Adrenal gland (tissue), 12 donors: ENCODE measurements around the gene SEZ6. TPM values are rescaled to one million over a fixed set of nuclear protein-coding genes. Genes with fewer than 3 reads are reported as not detected.

ENCODE experiments used
- DNase-seq, 7 donors: peaks; one replicate each; pipeline ENCODE4 v3.0.0-alpha.2; 2019 to 2020
- H3K27ac ChIP-seq, 5 donors: fragments of 200-600 bp; sonication (generic) in 4 of 5; 1 replicate in 3 of 5; 2 replicates in 2 of 5; pipeline versions ENCODE4 v1.5.1 to v1.8.0; 2016 to 2020; ENCODE audit warnings: mild to moderate bottlenecking in 1 of 5
- H3K27me3 ChIP-seq: fragments of 200-600 bp; 2 replicates; pipeline ENCODE4 v1.8.0; 2021
- H3K36me3 ChIP-seq, 2 donors: fragments of 200-600 bp; replicated peaks in 1 of 2; 1 replicate in 1 of 2; 2 replicates in 1 of 2; pipeline versions ENCODE4 v1.5.1 to v1.8.0; 2018 to 2022
- H3K4me1 ChIP-seq, 2 donors: fragments of 200-600 bp; replicated peaks in 1 of 2; 1 replicate in 1 of 2; 2 replicates in 1 of 2; pipeline versions ENCODE4 v1.5.1 to v1.8.0; 2018 to 2021
- H3K4me3 ChIP-seq, 4 donors: fragments of 200-600 bp; sonication (generic) in 3 of 4; one replicate each; pipeline ENCODE4 v1.5.1; 2016 to 2018
- H3K9me3 ChIP-seq, 3 donors: fragments of 200-600 bp; sonication (generic) in 1 of 3; replicated peaks in 1 of 3; 1 replicate in 2 of 3; 2 replicates in 1 of 3; pipeline versions ENCODE4 v1.5.1 to v1.8.0; 2016 to 2021
- CTCF ChIP-seq, 6 experiments: fragments of 450-650 bp in 4 of 6; fragments of 200-600 bp in 2 of 6; sonication (generic) in 1 of 6; IDR thresholded peaks; 1 replicate in 5 of 6; 2 replicates in 1 of 6; pipeline versions ENCODE4 v1.5.1 to v1.8.0; 2016 to 2021; ENCODE audit warnings: antibody characterized with exemption in 6 of 6, mild to moderate bottlenecking in 2 of 6, moderate library complexity in 1 of 6
- POLR2A ChIP-seq, 2 donors: fragments of 450-650 bp; IDR thresholded peaks; one replicate each; pipeline ENCODE4 v1.6.1; 2017; ENCODE audit warnings: antibody characterized with exemption in 2 of 2, mild to moderate bottlenecking in 2 of 2, moderate library complexity in 1 of 2
- whole genome bisulfite sequencing, 4 donors: extraction: QIAGEN DNeasy Blood & Tissue Kit in 2 of 4; methylation state at CpG; one replicate each; pipeline versions ENCODE4 v1.1.5 to v1.1.7; 2013 to 2017; 5-methylcytosine and 5-hydroxymethylcytosine counted together
- intact Hi-C, 2 donors: fragments of 100-400 bp; cut with DNase I; formaldehyde crosslinking; loops; one replicate each; pipeline versions ENCODE4 v1.14.1 to v1.15.0; 2022 to 2023
- polyA plus RNA-seq, 3 donors: library from polyadenylated mRNA; stranded (reverse); fragments of 200-250 nt in 2 of 3; fragments of 350-450 nt in 1 of 3; fragmentation: Illumina TruSeq in 1 of 3; extraction: RNeasy Lipid Tissue Mini Kit (QIAGEN cat#74804) in 1 of 3; gene quantifications; one replicate each; pipeline ENCODE4 v1.2.3, GENCODE V29; 2013 to 2014
- total RNA-seq, 9 donors: library from RNA; depleted of rRNA in 4 of 9; stranded (reverse); fragments of >200 nt in 4 of 9; fragments of 120-200 nt in 1 of 9; fragmentation: NEBNext Ultra II Directional in 1 of 9; extraction: Animal tissue kit (Norgen Biotek cat#: 25700) in 1 of 9; gene quantifications; one replicate each; pipeline versions ENCODE4 v1.1.0 to v1.2.4, GENCODE V29; 2013 to 2023
- donor health status: healthy with polysubstance abuse.
- donor health status: Bipolar disorder and iron deficiency.
- donor health status: DM: yes; HTN: yes; CAD: no.
- donor health status: DM: no; HTN: no; CAD: no.
- donor health status: DM: no; HTN: no; CAD: no.
- donor health status: DM: yes; HTN: yes; CAD: no.

Gene SEZ6
- total and polyA plus RNA-seq, 12 donors = 0.11 to 1.0 (median 0.33) TPM; not detected in 6

- no peak for DNase-seq
- H3K4me3 ChIP-seq = no peak overlapping the region
- no peaks in the 10 kb centered on the region for H3K9me3 ChIP-seq
- H3K27me3 ChIP-seq = no peaks in the 10 kb centered on the region
- peak overlapping the region in 1 of 5 donors; percentile 76 for H3K27ac ChIP-seq
- intact Hi-C loops = no loop called here
- WGBS, 4 donors = 75 to 93% (median 85%) methylated on average over 2 to 7 of the region's 7 CpGs
- TF ChIP-seq POLR2A (IDR thresholded peaks at IDR 0.05) = no peak
- TF ChIP-seq CTCF (IDR thresholded peaks at IDR 0.05) = no peak
- peaks cover 0 to 61% of the 10 kb centered on the region in 2 donors for H3K36me3 ChIP-seq
- peaks cover 8 to 34% of the 10 kb centered on the region in 2 donors for H3K4me1 ChIP-seq
Observed at GRCh38 chr17:28906706-28907438, 99.0 kb downstream of the SEZ6 start.

GRCh38 chr17:28906276-28906675 lies 99.6 kb downstream of the SEZ6 start:
- Histone ChIP-seq H3K27me3 (no peaks in the 10 kb centered on the region), H3K4me1 (peaks cover 8 to 40% of the 10 kb centered on the region in 2 donors), H3K36me3 (peaks cover 0 to 55% of the 10 kb centered on the region in 2 donors), H3K9me3 (no peaks in the 10 kb centered on the region), H3K4me3 (no peak overlapping the region), H3K27ac (no peak overlapping the region)
- intact Hi-C loops = no loop called here
- no peak for DNase-seq
- TF ChIP-seq CTCF (IDR thresholded peaks at IDR 0.05) (no peak), POLR2A (IDR thresholded peaks at IDR 0.05) (no peak)
- 75 to 83% (median 79%) methylated on average over 8 to 9 of the region's 9 CpGs for WGBS, 4 donors

Other genes with a start within 250 kb of the SEZ6 start
- gene FAM222B, start 163.2 kb downstream of the SEZ6 start, total RNA-seq = 10 to 100 TPM in 6 of 9 donors, 1 to 10 TPM in 3; 5.0 to 18.3 (median 14.8) TPM
- 10 to 100 TPM in 2 of 3 donors, 1 to 10 TPM in 1; 4.9 to 16.4 (median 10.6) TPM for gene FAM222B, start 163.2 kb downstream of the SEZ6 start, polyA plus RNA-seq
- 10 to 100 TPM; 42.8 to 62.1 (median 51.7) TPM for gene ERAL1, start 151.0 kb downstream of the SEZ6 start, total RNA-seq
- gene ERAL1, start 151.0 kb downstream of the SEZ6 start, polyA plus RNA-seq = 10 to 100 TPM; 44.0 to 80.8 (median 60.9) TPM
- 100 to 1,000 TPM in 2 of 9 donors, 10 to 100 TPM in 7; 23.8 to 193 (median 85.3) TPM for gene FLOT2, start 108.3 kb downstream of the SEZ6 start, total RNA-seq
- 10 to 100 TPM; 36.8 to 43.3 (median 43.1) TPM for gene FLOT2, start 108.3 kb downstream of the SEZ6 start, polyA plus RNA-seq
- 10 to 100 TPM in 8 of 9 donors, 1 to 10 TPM in 1; 4.4 to 23.5 (median 14.9) TPM for gene DHRS13, start 103.0 kb downstream of the SEZ6 start, total RNA-seq
- gene DHRS13, start 103.0 kb downstream of the SEZ6 start, polyA plus RNA-seq = 10 to 100 TPM in 2 of 3 donors, 1 to 10 TPM in 1; 8.9 to 15.4 (median 10.5) TPM
- 10 to 100 TPM; 14.4 to 47.9 (median 31.4) TPM for gene PHF12, start 54.5 kb downstream of the SEZ6 start, total RNA-seq
- 10 to 100 TPM; 16.2 to 22.7 (median 18.7) TPM for gene PHF12, start 54.5 kb downstream of the SEZ6 start, polyA plus RNA-seq
- 1 to 10 TPM in 7 of 9 donors, under 1 TPM in 2; 0.47 to 2.2 (median 1.4) TPM for gene PIPOX, start 37.1 kb upstream of the SEZ6 start, total RNA-seq
- under 1 TPM; 0.34 to 0.97 (median 0.82) TPM for gene PIPOX, start 37.1 kb upstream of the SEZ6 start, polyA plus RNA-seq
- 10 to 100 TPM; 19.6 to 59.0 (median 39.1) TPM for gene MYO18A, start 174.4 kb upstream of the SEZ6 start, total RNA-seq
- 10 to 100 TPM; 24.7 to 95.6 (median 42.3) TPM for gene MYO18A, start 174.4 kb upstream of the SEZ6 start, polyA plus RNA-seq
- gene CRYBA1, start 240.8 kb upstream of the SEZ6 start, total RNA-seq = not detected
- gene CRYBA1, start 240.8 kb upstream of the SEZ6 start, polyA plus RNA-seq = not detected